Activated CD4-positive, alpha-beta T cell treated with anti-CD3 and anti-CD28 coated beads, Interleukin-2, amount 50 U/mL, for 24 hours (primary cell): ENCODE measurements around the gene SF3B3.

ENCODE experiments used
- DNase-seq, 2 donors: peaks; one replicate each; pipeline ENCODE4 v3.0.0-alpha.2; 2020; ENCODE audit warnings: low read depth in 1 of 2, low spot score in 1 of 2

SF3B3 gene

DNA sequence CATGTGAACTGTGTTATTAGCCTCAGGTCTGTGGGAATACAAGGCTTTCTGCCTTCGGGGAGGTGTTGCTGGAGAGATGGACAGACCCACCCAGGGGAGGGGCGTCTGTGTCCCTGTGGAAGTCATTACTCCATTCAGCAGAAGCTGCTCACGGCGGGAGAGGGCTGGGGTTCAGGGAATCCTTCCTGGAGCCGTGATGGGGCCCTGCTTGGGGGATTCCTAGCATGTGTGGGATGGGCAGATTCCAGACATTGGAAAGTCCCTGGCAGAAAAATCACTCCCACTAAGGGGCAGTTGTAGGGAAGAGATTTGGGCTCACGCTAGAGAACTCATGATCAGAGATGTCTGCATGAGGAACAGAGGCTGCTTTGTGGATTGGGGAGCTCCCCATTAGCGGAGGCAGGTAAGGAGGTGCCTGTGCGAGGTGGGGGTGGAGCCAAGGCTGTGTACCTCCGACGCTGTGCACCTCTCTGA, 66.4 kb downstream of the SF3B3 start:
- no peak for DNase-seq

- no peak for DNase-seq
Measured at GRCh38 chr16:70590722-70591415, 67.3 kb downstream of the SF3B3 start.

- no peak for DNase-seq
Measured at GRCh38 chr16:70591615-70592014, 68.0 kb downstream of the SF3B3 start.

DNA sequence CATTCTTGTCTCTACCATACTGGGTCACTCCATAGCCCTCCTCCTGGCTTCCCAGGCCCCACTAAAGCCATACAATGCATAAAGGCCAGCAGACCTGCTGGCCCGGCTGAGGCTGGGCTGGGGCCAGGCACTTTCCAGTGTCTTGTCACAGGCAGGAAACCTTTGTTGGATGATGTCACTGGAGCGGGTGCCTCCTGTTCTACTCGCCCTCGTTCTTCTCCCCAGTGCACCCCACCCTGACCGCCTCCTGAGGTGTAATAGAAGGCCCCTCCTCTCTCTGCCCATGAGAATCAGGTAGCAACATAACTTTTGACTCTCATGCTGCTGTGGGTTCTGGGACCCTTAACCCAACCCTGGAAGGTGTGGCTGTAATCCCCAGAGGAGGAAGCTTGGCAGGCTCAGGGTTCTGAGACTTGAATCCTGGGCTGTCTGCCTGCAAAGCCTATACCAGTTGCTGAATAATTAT, 68.5 kb downstream of the SF3B3 start:
- no peak for DNase-seq

GRCh38 chr16:70593544-70593943, 69.9 kb downstream of the SF3B3 start:
- DNase-seq: no peak

GRCh38 chr16:70594569-70594968, 71.0 kb downstream of the SF3B3 start:
- DNase-seq: no peak

- DNase-seq: no peak
Measured at GRCh38 chr16:70597135-70597835, 73.7 kb downstream of the SF3B3 start.

- DNase-seq: no peak
Measured at GRCh38 chr16:70598937-70599503, 75.4 kb downstream of the SF3B3 start.

- no peak for DNase-seq
Measured at GRCh38 chr16:70600730-70601129, 77.1 kb downstream of the SF3B3 start.

- no peak for DNase-seq
Measured at GRCh38 chr16:70601576-70602575, 78.3 kb downstream of the SF3B3 start.

GRCh38 chr16:70602831-70603230, 79.2 kb downstream of the SF3B3 start:
- no peak for DNase-seq

DNA sequence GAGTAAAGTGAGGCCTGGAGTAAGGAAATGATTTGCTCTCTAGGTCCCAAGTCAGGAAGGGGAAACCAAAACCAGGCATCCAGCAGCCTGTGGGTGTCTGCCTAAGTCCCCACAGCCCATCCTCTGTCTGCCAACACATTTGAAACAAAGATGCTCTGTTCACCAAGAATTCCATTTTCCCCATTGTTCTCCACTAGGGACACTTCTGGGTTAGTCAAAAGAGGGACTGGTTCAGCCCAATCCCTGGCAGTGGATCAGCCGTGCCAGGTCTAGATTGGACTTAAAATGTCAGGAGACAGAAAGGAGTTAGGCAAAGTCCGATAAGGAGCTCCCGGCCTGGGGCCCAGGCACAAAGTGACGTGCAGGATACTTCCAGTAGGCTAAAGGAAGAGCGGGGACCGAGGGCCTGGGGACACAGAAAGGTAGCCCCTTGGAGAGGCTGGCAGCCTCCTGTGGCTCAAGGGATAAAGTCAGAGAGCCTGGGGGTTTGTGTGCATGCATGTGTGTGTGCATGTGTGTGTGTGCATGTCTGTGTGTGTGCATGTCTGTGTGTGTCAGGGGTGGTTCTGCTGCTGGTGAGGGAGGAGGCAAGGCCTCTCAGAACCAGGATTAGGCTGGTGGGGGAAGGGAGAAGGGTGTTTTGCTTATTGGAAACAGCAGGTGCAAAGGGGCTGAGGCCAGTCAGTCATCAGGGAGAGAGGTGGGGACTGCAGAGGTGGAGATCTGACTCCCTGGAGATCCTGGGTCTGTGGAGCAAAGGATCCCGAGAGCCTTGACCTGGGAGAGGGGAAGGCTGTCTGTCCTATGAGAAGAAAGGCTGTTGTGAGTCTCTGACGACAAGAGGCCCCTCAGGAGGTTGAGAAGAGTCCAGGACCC, 81.0 kb downstream of the SF3B3 start:
- DNase-seq: no peak

GRCh38 chr16:70605283-70605657, 81.7 kb downstream of the SF3B3 start:
- no peak for DNase-seq

DNA sequence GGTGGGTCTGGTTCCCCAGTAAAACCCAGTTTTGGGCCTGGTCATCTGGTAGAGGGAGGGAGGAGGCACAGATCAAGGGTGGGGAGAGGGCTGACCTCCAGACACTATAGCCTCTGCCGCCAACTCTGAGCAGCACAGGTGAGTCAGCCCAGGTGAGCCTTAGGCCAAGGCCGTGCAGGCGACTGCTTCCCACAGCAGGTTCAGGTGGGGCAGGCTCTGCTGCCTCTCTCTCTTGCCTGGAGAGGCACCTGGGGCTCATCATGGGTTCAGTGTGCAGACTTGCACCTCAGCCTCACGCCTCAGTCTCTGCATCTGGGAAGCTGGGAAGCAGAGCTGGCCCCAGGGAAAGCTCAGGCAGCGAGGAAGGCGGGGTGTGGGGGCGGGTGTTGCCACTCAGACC, 84.9 kb downstream of the SF3B3 start:
- no peak for DNase-seq

DNA sequence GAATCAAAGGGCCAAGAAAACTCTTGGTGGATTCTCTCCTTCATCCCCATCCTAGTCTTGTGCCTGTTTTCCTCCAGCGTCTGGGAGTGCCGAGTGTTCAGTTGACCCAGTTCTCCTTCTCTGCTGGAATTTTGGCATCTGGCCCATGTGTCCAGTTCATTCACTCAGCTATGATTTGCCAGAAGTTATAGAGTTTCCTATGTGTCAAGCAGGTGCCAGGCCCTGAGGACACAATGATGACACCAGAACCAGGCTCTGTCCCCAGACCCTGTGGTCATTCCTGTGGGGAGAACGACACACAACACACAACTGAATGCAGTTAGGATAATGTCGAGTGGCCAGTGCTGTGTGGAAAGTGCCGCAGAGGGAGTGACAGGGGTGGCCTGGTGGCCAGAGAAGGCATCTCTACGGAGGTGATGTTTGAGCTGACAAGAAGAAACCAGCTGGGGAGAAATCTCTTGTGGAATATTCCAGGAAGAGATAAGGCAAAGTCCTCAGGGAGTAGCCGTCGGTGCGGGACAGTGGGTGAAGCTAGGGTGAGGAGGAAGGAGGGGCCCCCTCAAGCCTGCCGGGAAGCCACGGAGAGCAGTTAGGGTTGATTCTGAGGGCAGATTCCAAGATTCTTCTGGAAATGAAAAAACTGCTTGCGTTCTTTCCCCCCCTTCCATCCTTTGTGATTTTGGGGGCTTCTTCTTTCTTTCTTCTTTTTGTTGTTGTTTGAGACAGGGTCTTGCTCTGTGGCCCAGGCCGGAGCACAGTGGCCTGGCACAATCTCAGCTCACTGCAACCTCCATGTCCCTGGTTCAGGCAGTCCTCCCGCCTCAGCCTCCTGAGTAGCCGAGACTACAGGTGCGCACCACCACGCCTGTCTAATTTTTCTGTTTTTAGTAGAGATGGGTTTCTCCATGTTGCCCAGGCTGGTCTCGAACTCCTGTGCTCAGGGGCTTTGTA, 86.9 kb downstream of the SF3B3 start:
- DNase-seq: no peak

DNA sequence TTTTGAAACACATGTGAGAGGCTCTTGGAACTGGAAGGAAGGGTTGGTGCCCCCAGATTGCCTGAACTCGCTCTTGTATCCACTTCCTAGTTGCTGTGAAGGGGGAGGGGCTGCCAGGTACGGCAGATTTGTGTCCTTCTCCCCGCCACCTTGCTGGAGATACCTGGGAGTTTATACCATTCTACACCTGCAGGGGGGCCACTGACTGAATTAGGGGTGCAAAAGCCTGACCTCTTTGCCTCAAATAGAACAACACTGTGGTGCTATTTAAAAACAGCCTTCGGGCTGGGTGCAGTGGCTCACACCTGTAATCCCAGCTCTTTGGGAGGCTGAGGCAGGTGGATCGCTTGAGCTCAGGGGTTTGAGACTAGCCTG, 87.6 kb downstream of the SF3B3 start:
- no peak for DNase-seq

GRCh38 chr16:70611785-70612303, 88.2 kb downstream of the SF3B3 start:
- DNase-seq: no peak

- no peak for DNase-seq
Measured at GRCh38 chr16:70612931-70613330, 89.3 kb downstream of the SF3B3 start.
